Measurements from ENCODE around the gene ARHGAP35.

Gene ARHGAP35

GRCh38 chr19:46887240-46887782, 26.5 kb downstream of the ARHGAP35 start:
- Histone ChIP-seq H3K27ac (ENCODE audit: low read length) (no peak overlapping the region), H3K36me3 (ENCODE audit: control insufficient read depth, insufficient read depth, low read length) (no peaks in the 10 kb centered on the region), H3K9me3 (ENCODE audit: control insufficient read depth, insufficient read depth, low read length) (no peaks in the 10 kb centered on the region), H3K4me1 (ENCODE audit: control insufficient read depth, insufficient read depth, low read length) (no peaks in the 10 kb centered on the region), H3K27me3 (ENCODE audit: control insufficient read depth, insufficient read depth, low read length) (no peaks in the 10 kb centered on the region), H3K4me3 (ENCODE audit: low read length) (no peak overlapping the region)
- 100% methylated on average over 4 of the region's 5 CpGs for WGBS (ENCODE audit: insufficient coverage, insufficient read length)
- no peak for DNase-seq (ENCODE audit: low read depth, low spot score)

GRCh38 chr19:46890423-46891170, 29.8 kb downstream of the ARHGAP35 start:
- H3K27ac ChIP-seq (ENCODE audit: low read length) = no peak overlapping the region
- no peaks in the 10 kb centered on the region for H3K4me1 ChIP-seq (ENCODE audit: control insufficient read depth, insufficient read depth, low read length)
- no CpG with 5 or more reads among the region's 3 CpGs for WGBS (ENCODE audit: insufficient coverage, insufficient read length)
- no peaks in the 10 kb centered on the region for H3K9me3 ChIP-seq (ENCODE audit: control insufficient read depth, insufficient read depth, low read length)
- no peak for DNase-seq (ENCODE audit: low read depth, low spot score)
- H3K36me3 ChIP-seq (ENCODE audit: control insufficient read depth, insufficient read depth, low read length) = no peaks in the 10 kb centered on the region
- no peak overlapping the region for H3K4me3 ChIP-seq (ENCODE audit: low read length)
- H3K27me3 ChIP-seq (ENCODE audit: control insufficient read depth, insufficient read depth, low read length) = no peaks in the 10 kb centered on the region

- H3K4me3 ChIP-seq (ENCODE audit: low read length) = no peak overlapping the region
- no peaks in the 10 kb centered on the region for H3K9me3 ChIP-seq (ENCODE audit: control insufficient read depth, insufficient read depth, low read length)
- H3K27me3 ChIP-seq (ENCODE audit: control insufficient read depth, insufficient read depth, low read length) = no peaks in the 10 kb centered on the region
- no peak overlapping the region for H3K27ac ChIP-seq (ENCODE audit: low read length)
- WGBS (ENCODE audit: insufficient coverage, insufficient read length) = no CpG with 5 or more reads among the region's 11 CpGs
- no peaks in the 10 kb centered on the region for H3K36me3 ChIP-seq (ENCODE audit: control insufficient read depth, insufficient read depth, low read length)
- no peak for DNase-seq (ENCODE audit: low read depth, low spot score)
- no peaks in the 10 kb centered on the region for H3K4me1 ChIP-seq (ENCODE audit: control insufficient read depth, insufficient read depth, low read length)
Observed at GRCh38 chr19:46892252-46893179, 31.7 kb downstream of the ARHGAP35 start.

- H3K9me3 ChIP-seq (ENCODE audit: control insufficient read depth, insufficient read depth, low read length) = no peaks in the 10 kb centered on the region
- H3K27ac ChIP-seq (ENCODE audit: low read length) = no peak overlapping the region
- no peak overlapping the region for H3K4me3 ChIP-seq (ENCODE audit: low read length)
- no peaks in the 10 kb centered on the region for H3K27me3 ChIP-seq (ENCODE audit: control insufficient read depth, insufficient read depth, low read length)
- WGBS (ENCODE audit: insufficient coverage, insufficient read length) = no CpG with 5 or more reads among the region's 10 CpGs
- H3K36me3 ChIP-seq (ENCODE audit: control insufficient read depth, insufficient read depth, low read length) = no peaks in the 10 kb centered on the region
- no peaks in the 10 kb centered on the region for H3K4me1 ChIP-seq (ENCODE audit: control insufficient read depth, insufficient read depth, low read length)
- DNase-seq (ENCODE audit: low read depth, low spot score) = no peak
Observed at GRCh38 chr19:46896076-46896794, 35.4 kb downstream of the ARHGAP35 start.

GRCh38 chr19:46898731-46899130, 37.9 kb downstream of the ARHGAP35 start:
- DNase-seq (ENCODE audit: low read depth, low spot score) = no peak
- Histone ChIP-seq H3K4me1 (ENCODE audit: control insufficient read depth, insufficient read depth, low read length) (no peaks in the 10 kb centered on the region), H3K27me3 (ENCODE audit: control insufficient read depth, insufficient read depth, low read length) (no peaks in the 10 kb centered on the region), H3K27ac (ENCODE audit: low read length) (no peak overlapping the region), H3K4me3 (ENCODE audit: low read length) (no peak overlapping the region), H3K36me3 (ENCODE audit: control insufficient read depth, insufficient read depth, low read length) (no peaks in the 10 kb centered on the region), H3K9me3 (ENCODE audit: control insufficient read depth, insufficient read depth, low read length) (no peaks in the 10 kb centered on the region)
- WGBS (ENCODE audit: insufficient coverage, insufficient read length) = no CpG with 5 or more reads among the region's 5 CpGs

GRCh38 chr19:46900341-46900740, 39.5 kb downstream of the ARHGAP35 start:
- WGBS (ENCODE audit: insufficient coverage, insufficient read length) = no CpG with 5 or more reads among the region's 5 CpGs
- Histone ChIP-seq H3K27me3 (ENCODE audit: control insufficient read depth, insufficient read depth, low read length) (no peaks in the 10 kb centered on the region), H3K9me3 (ENCODE audit: control insufficient read depth, insufficient read depth, low read length) (no peaks in the 10 kb centered on the region), H3K27ac (ENCODE audit: low read length) (no peak overlapping the region), H3K4me3 (ENCODE audit: low read length) (no peak overlapping the region), H3K4me1 (ENCODE audit: control insufficient read depth, insufficient read depth, low read length) (no peaks in the 10 kb centered on the region; the same call in 1 of the 2 replicates), H3K36me3 (ENCODE audit: control insufficient read depth, insufficient read depth, low read length) (no peaks in the 10 kb centered on the region)
- no peak for DNase-seq (ENCODE audit: low read depth, low spot score)

GRCh38 chr19:46901701-46902401, 41.1 kb downstream of the ARHGAP35 start:
- Histone ChIP-seq H3K4me1 (ENCODE audit: control insufficient read depth, insufficient read depth, low read length) (no peaks in the 10 kb centered on the region; the same call in 1 of the 2 replicates), H3K36me3 (ENCODE audit: control insufficient read depth, insufficient read depth, low read length) (no peaks in the 10 kb centered on the region), H3K27me3 (ENCODE audit: control insufficient read depth, insufficient read depth, low read length) (no peaks in the 10 kb centered on the region), H3K9me3 (ENCODE audit: control insufficient read depth, insufficient read depth, low read length) (no peaks in the 10 kb centered on the region), H3K27ac (ENCODE audit: low read length) (no peak overlapping the region), H3K4me3 (ENCODE audit: low read length) (no peak overlapping the region)
- DNase-seq (ENCODE audit: low read depth, low spot score) = no peak

GRCh38 chr19:46902402-46902766, 41.6 kb downstream of the ARHGAP35 start:
- H3K9me3 ChIP-seq (ENCODE audit: control insufficient read depth, insufficient read depth, low read length) = no peaks in the 10 kb centered on the region
- DNase-seq (ENCODE audit: low read depth, low spot score) = no peak
- no CpG with 5 or more reads among the region's 4 CpGs for WGBS (ENCODE audit: insufficient coverage, insufficient read length)
- no peak overlapping the region for H3K27ac ChIP-seq (ENCODE audit: low read length)
- H3K36me3 ChIP-seq (ENCODE audit: control insufficient read depth, insufficient read depth, low read length) = no peaks in the 10 kb centered on the region
- no peaks in the 10 kb centered on the region; the same call in 1 of the 2 replicates for H3K4me1 ChIP-seq (ENCODE audit: control insufficient read depth, insufficient read depth, low read length)
- H3K4me3 ChIP-seq (ENCODE audit: low read length) = no peak overlapping the region
- no peaks in the 10 kb centered on the region for H3K27me3 ChIP-seq (ENCODE audit: control insufficient read depth, insufficient read depth, low read length)

GRCh38 chr19:46903458-46903857, 42.7 kb downstream of the ARHGAP35 start:
- Histone ChIP-seq H3K4me1 (ENCODE audit: control insufficient read depth, insufficient read depth, low read length) (no peaks in the 10 kb centered on the region; the same call in 1 of the 2 replicates), H3K27ac (ENCODE audit: low read length) (no peak overlapping the region), H3K27me3 (ENCODE audit: control insufficient read depth, insufficient read depth, low read length) (no peaks in the 10 kb centered on the region), H3K9me3 (ENCODE audit: control insufficient read depth, insufficient read depth, low read length) (no peaks in the 10 kb centered on the region), H3K36me3 (ENCODE audit: control insufficient read depth, insufficient read depth, low read length) (no peaks in the 10 kb centered on the region), H3K4me3 (ENCODE audit: low read length) (no peak overlapping the region)
- DNase-seq (ENCODE audit: low read depth, low spot score) = no peak
- WGBS (ENCODE audit: insufficient coverage, insufficient read length) = no CpG with 5 or more reads among the region's 3 CpGs

All from iPS DF 6.9 (cell line).